AG09319 (cell line): ENCODE results near the gene GPR75.

ENCODE experiments used
- DNase-seq: peaks from one replicate; pipeline ENCODE4 v3.0.0-alpha.2; 2010; ENCODE audit warnings: low read depth; ENCODE audit errors: extremely low read depth
- TF ChIP-seq, protein P1 (sequence below): IDR thresholded peaks from 2 replicates; pipeline ENCODE4 v1.5.1; 2011; ENCODE audit warnings: low read depth, mild to moderate bottlenecking, inconsistent platforms, low read length, moderate library complexity

The GPR75 gene

DNA sequence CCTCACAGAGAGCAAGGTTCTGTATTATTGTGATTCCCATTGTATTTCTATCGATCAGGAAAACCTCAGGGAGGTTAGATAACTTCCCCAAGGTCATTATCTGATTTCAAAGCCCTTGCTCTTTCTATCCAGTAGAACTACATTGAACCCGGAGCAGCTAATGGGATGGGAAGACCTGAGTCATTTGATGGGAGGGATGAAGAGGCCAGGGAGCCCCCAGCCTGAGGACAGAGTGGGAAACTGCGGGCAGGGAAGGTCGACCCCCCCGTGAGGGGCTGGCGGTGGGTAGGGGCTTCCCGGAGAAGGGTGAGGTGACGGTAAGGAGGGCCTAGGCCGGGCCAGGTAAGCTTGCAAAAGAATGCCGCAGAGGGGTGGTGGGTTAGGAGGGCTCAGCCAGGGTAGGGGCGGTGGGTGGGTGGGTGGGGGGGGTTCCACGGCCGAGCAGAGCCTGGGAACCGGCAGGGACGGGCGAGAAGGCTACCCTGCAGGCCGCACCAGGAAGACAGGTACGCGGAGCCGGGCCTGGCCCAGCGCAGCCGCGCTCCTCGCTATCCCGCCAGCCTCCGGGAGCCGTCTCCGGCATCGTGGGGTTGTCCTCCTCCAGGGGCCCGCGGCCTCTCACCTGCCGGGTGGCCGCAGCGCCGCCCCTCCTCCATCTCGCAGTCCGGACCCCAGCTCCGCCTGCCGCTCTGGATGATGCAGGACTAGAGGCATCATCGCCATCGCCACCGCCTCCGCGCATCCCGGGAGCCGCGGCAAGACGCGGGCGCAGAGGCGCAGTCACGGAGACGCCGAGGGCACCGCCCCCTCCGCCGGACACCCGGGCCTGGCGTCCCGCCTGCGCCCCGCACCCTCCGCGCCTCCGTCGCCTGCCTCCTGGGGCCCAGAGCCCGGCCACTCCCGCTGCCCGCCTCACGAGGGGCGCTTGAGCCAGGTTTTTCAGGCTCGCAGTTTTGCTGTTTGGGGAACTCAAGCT is at the start of gene GPR75:
Gene GPR75, minus strand, starts transcription at position 762 of the 976 bp plus-strand sequence. CDS start 5,211 bp downstream, outside the sequence.
- TF ChIP-seq, protein P1, sequence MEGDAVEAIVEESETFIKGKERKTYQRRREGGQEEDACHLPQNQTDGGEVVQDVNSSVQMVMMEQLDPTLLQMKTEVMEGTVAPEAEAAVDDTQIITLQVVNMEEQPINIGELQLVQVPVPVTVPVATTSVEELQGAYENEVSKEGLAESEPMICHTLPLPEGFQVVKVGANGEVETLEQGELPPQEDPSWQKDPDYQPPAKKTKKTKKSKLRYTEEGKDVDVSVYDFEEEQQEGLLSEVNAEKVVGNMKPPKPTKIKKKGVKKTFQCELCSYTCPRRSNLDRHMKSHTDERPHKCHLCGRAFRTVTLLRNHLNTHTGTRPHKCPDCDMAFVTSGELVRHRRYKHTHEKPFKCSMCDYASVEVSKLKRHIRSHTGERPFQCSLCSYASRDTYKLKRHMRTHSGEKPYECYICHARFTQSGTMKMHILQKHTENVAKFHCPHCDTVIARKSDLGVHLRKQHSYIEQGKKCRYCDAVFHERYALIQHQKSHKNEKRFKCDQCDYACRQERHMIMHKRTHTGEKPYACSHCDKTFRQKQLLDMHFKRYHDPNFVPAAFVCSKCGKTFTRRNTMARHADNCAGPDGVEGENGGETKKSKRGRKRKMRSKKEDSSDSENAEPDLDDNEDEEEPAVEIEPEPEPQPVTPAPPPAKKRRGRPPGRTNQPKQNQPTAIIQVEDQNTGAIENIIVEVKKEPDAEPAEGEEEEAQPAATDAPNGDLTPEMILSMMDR = no peak; the same call in 1 of the 2 replicates
- no peak for DNase-seq

DNA sequence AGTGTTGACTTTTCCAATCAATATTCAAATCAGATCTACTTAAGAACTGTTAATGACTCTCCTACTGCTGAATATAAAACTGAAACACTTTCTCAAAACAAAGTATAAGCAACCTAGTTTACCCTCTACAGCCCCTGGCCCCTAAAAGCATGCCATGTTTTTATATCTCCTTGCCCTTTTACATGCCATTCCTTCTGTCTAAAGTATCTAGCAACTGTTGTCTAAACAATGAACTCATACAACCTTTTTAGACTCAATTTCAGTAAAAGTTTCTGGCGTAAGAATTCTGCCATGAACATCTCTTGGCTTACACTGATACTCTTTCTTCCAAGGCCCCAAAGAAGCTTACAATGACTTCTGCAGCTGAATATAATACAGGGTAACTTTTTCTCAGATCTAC is 47.8 kb upstream of the GPR75 start:
- TF ChIP-seq, protein P1 = no peak
- no peak for DNase-seq

DNA sequence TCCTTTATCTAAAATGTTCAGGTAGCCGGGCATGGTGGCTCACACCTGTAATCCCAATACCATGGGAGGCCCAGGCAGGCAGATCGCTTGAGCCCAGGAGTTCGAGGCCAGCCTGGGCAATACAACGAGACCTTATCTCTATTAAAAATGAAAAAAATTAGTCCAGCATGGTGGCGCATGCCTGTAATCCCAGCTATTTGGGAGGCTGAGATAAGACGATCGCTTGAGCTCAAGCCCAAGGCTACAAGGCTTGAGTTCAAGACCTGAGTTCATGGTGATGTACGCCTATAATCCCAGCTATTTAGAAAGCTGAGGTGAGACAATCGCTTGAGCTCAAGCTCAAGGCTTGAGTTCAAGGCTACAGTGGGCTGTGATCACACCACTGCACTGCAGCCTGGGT is 45.6 kb upstream of the GPR75 start:
- no peak for DNase-seq
- TF ChIP-seq, protein P1 = no peak

DNA sequence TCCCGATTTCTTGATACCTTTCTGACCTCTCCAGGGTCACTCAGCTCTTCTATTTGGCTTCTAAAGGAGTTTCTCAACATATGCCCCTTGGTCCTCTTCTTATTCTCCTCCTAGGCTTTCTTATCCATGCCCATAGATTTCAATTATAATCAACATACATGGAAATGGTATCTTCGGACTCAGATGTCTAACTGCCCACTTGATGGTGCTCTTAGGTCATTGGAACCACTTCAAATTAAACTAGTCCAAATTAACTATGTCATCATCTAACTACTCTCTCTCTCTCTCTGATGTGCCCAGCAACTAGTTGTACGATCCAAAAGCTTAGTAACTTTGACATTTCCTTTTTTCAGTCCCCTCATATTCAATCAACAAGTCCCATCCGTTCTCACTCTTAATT is 43.2 kb upstream of the GPR75 start:
- DNase-seq = no peak
- TF ChIP-seq, protein P1 = no peak

DNA sequence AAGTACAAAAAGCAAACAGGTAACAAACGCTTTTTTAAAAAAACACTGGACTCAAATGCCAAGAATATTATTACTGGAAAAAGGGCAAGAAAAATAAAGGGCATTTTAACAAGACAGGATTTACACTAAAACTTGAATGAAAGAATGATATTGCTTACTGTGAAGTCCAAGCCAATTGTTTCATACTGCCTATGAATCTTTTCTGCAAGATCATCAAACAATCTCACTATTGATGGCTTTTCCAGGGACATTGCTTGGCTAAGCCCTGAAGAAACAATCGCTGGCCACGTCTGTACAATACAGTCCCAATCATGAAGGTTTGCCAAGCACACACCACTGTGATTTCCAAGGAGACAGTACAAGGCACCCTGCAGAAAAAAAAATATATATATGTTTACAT is 41.4 kb upstream of the GPR75 start:
- no peak for DNase-seq
- TF ChIP-seq, protein P1 = no peak

DNA sequence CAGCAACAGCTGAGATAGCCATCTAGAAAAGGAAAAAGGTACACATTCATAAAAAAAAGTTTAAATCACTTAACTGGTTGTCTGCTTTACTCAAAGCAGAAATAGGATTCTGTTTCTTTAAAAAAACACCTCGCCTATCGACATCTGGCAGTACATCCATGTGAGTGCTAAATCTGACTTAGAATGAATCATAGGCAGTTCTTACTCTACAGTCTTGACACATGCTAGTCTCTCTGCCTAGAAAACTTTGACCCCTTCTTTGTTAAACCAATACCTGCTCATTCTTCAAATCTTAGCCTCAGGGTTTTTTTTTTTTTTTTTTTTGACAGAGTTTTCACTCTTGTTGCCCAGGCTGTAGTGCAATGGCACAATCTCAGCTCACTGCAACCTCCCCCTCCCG is 37.1 kb upstream of the GPR75 start:
- DNase-seq = peak; percentile 10

More for the DNA sequence above, 37.1 kb upstream of the GPR75 start:
- TF ChIP-seq, protein P1 = no peak
